SKM-1 (cell line): ENCODE data around the gene DUXB.

ENCODE experiments used
- DNase-seq: peaks from one replicate; lab custom pipeline; 2025; ENCODE audit not compliant: unreplicated experiment; lab: John Stamatoyannopoulos, UW

DUXB gene

DNA sequence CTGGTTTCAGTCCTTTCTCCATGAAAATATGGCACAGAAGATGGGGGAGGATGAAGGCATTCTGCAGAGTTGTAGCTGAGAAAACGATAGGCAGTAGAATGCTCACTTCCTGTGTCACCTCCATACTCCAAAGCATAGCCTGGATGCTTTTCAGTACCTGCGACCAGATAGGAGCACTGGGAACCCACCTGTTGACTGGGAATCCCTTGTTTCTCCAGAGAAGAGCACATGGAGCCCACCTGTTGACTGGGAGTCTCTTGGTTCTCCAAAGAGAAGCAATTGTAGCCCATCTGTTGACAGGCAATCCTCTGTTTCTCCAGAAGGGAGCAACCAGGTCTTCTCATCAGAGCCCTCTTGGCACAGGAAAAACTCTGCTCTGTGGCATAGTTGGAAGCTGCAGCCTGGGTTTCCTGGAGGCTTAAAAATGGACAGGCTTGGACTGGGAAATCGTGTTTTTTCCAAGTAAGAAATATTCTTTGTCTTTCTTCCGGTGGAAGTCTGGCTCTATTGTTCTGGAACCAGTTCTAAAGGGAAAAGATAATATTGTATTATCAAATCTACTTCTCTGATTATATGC lies 40.4 kb downstream of the DUXB start:
- no peak for DNase-seq

DNA sequence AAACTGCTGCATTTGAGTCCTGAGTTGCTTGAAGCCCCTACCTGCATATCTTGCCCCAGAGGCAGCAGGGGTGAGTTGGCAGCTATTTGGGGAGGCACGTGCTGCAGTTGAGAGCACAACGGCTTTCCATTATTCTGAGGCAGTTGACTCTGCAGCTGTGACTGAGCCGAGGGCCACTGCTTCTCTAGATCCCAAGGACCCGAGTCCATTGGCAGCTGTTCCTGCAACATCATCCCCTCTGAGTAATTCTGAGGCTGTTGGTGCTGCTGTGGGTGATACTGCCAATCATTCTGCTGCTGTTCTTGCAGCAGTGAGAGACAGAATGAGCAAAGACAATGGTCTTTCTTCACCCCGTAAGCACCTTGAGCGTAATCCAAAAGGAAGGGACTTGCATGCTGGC lies 40.9 kb downstream of the DUXB start:
- DNase-seq, result no peak

DNA sequence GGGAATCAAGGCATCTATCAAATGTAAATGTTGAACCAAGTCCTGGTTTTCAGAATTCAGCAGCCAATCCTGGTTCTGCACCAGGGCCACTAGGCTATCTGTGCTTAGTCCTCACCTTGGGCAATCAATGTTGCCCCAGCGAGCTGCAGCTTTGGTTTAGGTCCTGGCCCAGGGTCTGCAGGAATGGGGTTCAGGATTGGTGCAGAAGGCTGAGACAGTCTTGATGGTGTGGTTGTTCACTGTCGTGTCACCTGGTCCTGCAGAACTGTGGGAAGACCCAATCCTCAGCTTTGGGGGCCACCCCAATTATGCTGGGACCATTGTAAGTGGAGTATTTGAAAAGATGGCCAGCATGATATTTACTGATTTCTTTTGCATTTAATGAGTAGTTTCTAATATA lies 43.1 kb downstream of the DUXB start:
- DNase-seq, result no peak

DNA sequence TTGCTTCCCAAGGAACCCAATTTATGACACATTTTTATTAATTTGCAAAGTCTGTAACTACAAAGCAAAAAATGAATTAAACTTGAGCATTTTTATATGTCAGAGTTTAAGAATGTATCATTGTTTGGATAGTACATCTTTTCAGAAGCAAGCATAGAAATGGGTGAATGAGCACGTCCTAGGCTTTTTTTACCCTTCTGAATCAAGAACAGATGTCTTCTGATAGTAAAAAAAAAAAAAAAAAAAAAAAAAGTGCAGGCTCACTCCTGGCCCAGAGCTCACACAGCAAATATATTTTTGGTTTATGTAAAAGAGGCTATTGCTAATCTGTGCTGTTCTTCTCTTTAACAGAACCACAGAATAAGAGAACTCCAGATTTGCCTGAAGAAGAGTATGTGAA lies 47.3 kb downstream of the DUXB start:
- no peak for DNase-seq

DNA sequence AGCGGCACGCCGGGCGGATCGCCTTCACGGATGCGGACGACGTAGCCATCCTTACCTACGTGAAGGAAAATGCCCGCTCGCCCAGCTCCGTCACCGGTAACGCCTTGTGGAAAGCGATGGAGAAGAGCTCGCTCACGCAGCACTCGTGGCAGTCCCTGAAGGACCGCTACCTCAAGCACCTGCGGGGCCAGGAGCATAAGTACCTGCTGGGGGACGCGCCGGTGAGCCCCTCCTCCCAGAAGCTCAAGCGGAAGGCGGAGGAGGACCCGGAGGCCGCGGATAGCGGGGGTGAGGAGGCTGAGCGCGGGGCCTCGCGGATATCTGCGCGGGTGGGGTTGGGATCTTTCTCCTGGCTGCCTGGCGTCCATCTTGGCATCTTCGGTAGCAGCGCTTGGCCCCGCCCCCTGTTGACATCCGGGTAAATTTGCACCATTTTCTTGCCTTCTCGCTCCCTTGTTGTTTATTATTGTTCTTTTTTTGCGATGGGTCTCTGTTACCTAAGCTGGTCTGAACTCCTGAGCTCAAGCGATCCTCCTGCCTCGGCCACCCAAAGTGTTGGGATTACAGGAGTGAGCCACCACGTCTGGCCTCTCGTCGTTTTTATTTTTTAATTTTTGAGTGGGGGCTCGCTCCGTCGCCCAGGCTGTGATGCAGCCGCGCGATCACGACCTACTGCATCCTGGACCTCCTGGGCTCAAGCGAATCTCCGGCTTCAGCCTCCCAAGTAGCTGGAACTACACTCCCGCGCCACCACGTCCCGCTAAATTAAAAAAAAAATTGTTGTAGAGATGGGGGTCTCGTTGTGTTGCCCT lies 52.8 kb downstream of the DUXB start:
- peak; percentile 24 for DNase-seq

DNA sequence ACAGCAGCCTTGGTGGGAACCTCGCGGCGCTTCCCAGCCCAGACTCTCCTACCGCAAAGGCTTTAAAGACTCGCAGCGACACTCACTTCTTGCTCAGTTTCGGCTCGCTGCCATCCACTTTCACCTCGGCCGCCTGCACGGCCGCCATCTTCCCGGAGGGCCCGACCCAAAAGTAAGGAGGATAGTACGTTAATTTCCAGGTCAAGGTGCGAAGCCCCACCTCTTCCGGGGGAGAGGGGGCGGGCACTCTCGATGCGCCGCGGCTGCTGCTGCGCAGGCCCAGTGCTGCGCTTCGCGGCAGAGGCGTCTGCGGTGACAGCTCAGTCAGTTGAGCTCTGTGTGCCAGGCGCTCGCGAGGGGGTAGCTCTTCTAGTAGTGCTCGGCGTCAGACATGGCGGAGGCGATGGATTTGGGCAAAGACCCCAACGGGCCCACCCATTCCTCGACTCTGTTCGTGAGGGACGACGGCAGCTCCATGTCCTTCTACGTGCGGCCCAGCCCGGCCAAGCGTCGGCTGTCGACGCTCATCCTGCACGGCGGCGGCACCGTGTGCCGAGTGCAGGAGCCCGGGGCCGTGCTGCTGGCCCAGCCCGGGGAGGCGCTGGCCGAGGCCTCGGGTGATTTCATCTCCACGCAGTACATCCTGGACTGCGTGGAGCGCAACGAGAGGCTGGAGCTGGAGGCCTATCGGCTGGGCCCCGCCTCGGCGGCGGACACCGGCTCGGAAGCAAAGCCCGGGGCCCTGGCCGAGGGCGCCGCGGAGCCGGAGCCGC lies 53.6 kb downstream of the DUXB start, which contains the start of the genes KARS1 and TERF2IP:
KARS1 (minus strand) TSS at position 174 of the 773 bp plus-strand sequence; CDS start at position 148, 26 bp downstream.
TERF2IP (plus strand) TSS at position 282 of the 773 bp plus-strand sequence; CDS start at position 392, 110 bp downstream.
- peak; percentile 77 for DNase-seq

DNA sequence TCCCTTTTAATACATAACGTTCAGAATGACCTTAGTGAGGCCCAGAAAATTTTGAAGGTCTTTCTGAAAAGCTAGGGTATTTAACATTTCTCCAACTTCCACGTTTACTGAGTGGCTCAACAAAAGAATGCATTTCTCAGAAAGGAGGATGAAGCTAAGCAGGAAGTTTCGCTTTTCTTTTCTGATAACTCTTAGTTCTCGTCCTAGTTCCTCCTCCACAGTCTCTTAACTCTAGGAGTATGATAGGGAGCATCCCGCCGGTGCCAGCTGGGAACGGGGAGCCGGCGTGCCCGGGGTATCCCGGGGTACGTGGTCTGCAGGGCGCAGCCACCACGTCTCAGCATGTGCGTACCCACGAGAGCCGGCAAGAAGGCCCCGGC lies 54.2 kb downstream of the DUXB start:
- no peak for DNase-seq

DNA sequence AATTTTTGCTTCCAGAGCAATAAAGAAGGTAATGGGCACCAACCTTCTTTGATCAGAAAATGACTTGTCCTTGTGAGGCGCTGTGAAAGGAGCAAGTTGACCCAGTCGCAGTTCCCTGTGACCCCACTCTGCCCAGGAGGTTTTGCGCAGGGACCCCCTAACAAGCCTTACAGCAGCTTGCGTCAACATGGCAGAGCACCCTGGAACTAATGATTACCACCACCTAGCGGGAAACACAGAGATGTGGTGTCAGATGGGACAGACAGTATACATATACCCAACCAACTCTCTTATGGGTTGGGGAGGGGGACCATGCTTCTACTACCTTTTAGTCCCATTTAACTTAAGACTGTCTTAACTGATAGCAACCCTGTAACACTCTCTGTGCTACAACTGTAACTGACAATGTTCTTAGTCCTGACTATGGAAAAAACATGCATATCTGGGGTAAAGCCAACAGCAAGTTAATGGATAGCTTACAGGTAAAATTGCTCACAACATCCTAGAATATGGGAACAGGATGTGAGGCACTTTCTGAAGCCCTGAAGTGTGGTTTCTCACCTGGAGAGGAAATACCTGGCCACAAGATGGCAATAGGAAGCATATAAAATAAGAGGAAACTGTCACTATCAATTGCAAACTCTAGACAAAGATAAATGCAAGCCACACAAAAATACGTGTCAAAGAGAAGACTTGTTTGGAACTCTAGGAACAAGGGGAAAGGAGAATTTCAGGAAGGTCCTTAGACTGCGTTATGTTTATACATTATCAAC lies 56.8 kb downstream of the DUXB start:
- no peak for DNase-seq
